Spleen (tissue), 7 donors: ENCODE measurements around the gene HOXA1.

Experiments
- POLR2AphosphoS5 ChIP-seq, 3 donors: sonication (generic); formaldehyde crosslinking; IDR thresholded peaks; one replicate each; pipeline ENCODE4 v1.5.1; 2017; ENCODE audit warnings: antibody characterized with exemption in 3 of 3
- TF ChIP-seq, protein P1 (sequence below), 11 experiments: fragments of 200-600 bp in 7 of 11; fragments of 450-650 bp in 4 of 11; sonication (generic) in 4 of 11; IDR thresholded peaks in 8 of 11; conservative IDR thresholded peaks in 3 of 11; 1 replicate in 7 of 11; 2 replicates in 4 of 11; pipeline versions ENCODE4 v1.4.0 to v1.8.0; 2016 to 2021; ENCODE audit warnings: antibody characterized with exemption in 11 of 11, inconsistent platforms in 4 of 11, mild to moderate bottlenecking in 1 of 11
- donor health status: DM: no; HTN: no; CAD: no; lungs with moderate emphysema.
- donor health status: DM: no; HTN: no; CAD: no.
- donor health status: DM: no; HTN: no; CAD: no.

DNA sequence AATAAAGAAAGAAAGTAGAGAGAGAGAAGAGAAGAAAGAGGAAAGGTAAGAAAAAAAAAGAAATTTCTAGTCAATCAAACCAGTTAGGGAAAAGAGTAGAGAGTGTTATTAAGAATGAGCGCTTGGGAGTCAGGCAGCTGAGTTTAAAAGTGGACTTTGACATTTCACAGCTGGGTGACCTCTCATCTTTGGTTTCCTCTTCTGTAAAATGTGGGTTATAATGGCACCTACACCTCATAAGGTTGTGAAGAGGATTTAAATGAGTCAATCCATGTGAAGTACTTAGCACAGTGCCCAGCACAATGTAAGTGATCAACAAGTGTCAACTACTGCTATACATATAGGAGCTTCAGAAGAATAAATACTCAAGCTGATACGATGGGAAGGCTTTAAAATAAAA, 12.2 kb downstream of the HOXA1 start:
- TF ChIP-seq, protein P1, sequence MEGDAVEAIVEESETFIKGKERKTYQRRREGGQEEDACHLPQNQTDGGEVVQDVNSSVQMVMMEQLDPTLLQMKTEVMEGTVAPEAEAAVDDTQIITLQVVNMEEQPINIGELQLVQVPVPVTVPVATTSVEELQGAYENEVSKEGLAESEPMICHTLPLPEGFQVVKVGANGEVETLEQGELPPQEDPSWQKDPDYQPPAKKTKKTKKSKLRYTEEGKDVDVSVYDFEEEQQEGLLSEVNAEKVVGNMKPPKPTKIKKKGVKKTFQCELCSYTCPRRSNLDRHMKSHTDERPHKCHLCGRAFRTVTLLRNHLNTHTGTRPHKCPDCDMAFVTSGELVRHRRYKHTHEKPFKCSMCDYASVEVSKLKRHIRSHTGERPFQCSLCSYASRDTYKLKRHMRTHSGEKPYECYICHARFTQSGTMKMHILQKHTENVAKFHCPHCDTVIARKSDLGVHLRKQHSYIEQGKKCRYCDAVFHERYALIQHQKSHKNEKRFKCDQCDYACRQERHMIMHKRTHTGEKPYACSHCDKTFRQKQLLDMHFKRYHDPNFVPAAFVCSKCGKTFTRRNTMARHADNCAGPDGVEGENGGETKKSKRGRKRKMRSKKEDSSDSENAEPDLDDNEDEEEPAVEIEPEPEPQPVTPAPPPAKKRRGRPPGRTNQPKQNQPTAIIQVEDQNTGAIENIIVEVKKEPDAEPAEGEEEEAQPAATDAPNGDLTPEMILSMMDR (IDR thresholded peaks at IDR 0.05 in 8 of 11, conservative IDR thresholded peaks at IDR 0.05 in 3 of 11), result no peak
- TF ChIP-seq POLR2AphosphoS5 (IDR thresholded peaks at IDR 0.05), result no peak
